ENCODE results near the gene FAM20A. TPM values are rescaled to one million over a fixed set of nuclear protein-coding genes. Genes with fewer than 3 reads are reported as not detected.
A peak's percentile ranks its signal among the peaks of the same experiment; 100 is the strongest.

The FAM20A gene
- polyA plus RNA-seq, 1 donor, result 10.2 TPM

- no CpG with 5 or more reads among the region's 81 CpGs for WGBS (ENCODE audit: insufficient coverage, low lambda C conversion rate)
Measured at GRCh38 chr17:68512247-68512959, 88.8 kb downstream of the FAM20A start, which contains the start of gene PRKAR1A. PRKAR1A (plus strand) TSS chr17:68512430; CDS start chr17:68515400, 2,970 bp downstream.

GRCh38 chr17:68511671-68512246 lies 89.4 kb downstream of the FAM20A start:
- H3K9me3 ChIP-seq (ENCODE audit: control insufficient read depth, low read depth, low read length), result no peaks in the 10 kb centered on the region
- no peaks in the 10 kb centered on the region for H3K27me3 ChIP-seq (ENCODE audit: control insufficient read depth, insufficient read depth, low read length)
- no peaks in the 10 kb centered on the region for H3K4me1 ChIP-seq (ENCODE audit: control insufficient read depth, insufficient read depth, low read length)
- peak overlapping the region; percentile 89 for H3K4me3 ChIP-seq (ENCODE audit: low read length)
- peak; percentile 81 to 90 for DNase-seq
- peaks cover 10% of the 10 kb centered on the region for H3K36me3 ChIP-seq (ENCODE audit: control insufficient read depth, insufficient read depth, low read length)
- peak overlapping the region; percentile 91 for H3K27ac ChIP-seq (ENCODE audit: low read length)
- WGBS (ENCODE audit: insufficient coverage, low lambda C conversion rate), result 0% methylated on average over 10 of the region's 49 CpGs

More at GRCh38 chr17:68512247-68512959, 88.8 kb downstream of the FAM20A start, which contains the start of gene PRKAR1A:
- Histone ChIP-seq H3K36me3 (ENCODE audit: control insufficient read depth, insufficient read depth, low read length) (peaks cover 15% of the 10 kb centered on the region), H3K9me3 (ENCODE audit: control insufficient read depth, low read depth, low read length) (no peaks in the 10 kb centered on the region), H3K27me3 (ENCODE audit: control insufficient read depth, insufficient read depth, low read length) (no peaks in the 10 kb centered on the region), H3K27ac (ENCODE audit: low read length) (peak within 1 kb of the TSS; percentile 91), H3K4me3 (ENCODE audit: low read length) (peak within 1 kb of the TSS; percentile 89), H3K4me1 (ENCODE audit: control insufficient read depth, insufficient read depth, low read length) (no peaks in the 10 kb centered on the region)
- DNase-seq, result peak; percentile 95 to 98

GRCh38 chr17:68511254-68511670 lies 89.9 kb downstream of the FAM20A start:
- no peaks in the 10 kb centered on the region for H3K27me3 ChIP-seq (ENCODE audit: control insufficient read depth, insufficient read depth, low read length)
- no CpG with 5 or more reads among the region's 10 CpGs for WGBS (ENCODE audit: insufficient coverage, low lambda C conversion rate)
- peaks cover 8% of the 10 kb centered on the region for H3K36me3 ChIP-seq (ENCODE audit: control insufficient read depth, insufficient read depth, low read length)
- H3K4me3 ChIP-seq (ENCODE audit: low read length), result peak overlapping the region; percentile 89
- H3K4me1 ChIP-seq (ENCODE audit: control insufficient read depth, insufficient read depth, low read length), result no peaks in the 10 kb centered on the region
- peak overlapping the region; percentile 91 for H3K27ac ChIP-seq (ENCODE audit: low read length)
- DNase-seq, result no peak
- no peaks in the 10 kb centered on the region for H3K9me3 ChIP-seq (ENCODE audit: control insufficient read depth, low read depth, low read length)

DNA sequence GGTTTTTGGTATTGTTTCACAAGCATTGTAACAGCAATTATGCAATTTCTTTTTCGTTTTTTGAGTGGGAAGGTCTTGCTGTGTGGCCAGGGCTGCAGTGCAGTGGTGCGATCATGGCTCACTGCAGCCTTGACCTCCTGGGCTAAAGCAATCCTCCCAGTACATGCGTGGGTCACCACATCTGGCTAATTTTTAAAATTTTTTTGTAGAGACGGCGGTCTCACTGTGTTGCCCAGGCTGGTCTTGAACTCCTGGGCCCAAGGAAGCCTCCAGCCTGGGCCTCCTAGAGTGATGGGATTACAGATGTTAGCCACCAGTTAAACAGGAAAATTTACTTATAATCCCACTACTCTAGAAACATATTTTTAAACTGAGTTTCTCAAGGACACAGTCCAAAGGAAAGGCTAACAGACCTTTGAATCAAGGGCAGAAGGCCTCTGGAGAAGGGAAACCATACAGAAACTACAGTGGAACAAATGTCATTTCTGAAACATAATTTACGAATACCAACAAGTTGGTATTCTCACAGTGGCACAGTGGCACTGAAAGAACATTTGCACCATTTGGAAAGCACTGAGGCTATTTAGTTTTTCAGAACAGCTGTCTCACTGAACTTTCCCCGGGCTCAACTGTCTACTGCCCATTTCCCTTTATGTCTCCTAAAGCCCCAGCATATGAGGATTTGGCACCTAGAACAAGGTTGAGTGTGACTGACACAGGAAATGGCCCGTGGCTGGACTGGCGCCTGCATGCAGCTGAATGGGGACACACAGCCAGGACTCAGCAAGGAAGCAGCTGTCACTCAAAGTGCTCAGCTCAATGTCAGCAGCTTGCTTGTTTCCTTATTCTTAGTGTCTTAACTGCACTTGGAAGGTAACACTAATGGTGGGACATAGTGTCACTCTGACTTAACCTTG lies 91.8 kb downstream of the FAM20A start:
- DNase-seq, result no peak
- H3K9me3 ChIP-seq (ENCODE audit: control insufficient read depth, low read depth, low read length), result no peaks in the 10 kb centered on the region
- no peak overlapping the region for H3K4me3 ChIP-seq (ENCODE audit: low read length)
- no CpG with 5 or more reads among the region's 9 CpGs for WGBS (ENCODE audit: insufficient coverage, low lambda C conversion rate)
- H3K27me3 ChIP-seq (ENCODE audit: control insufficient read depth, insufficient read depth, low read length), result no peaks in the 10 kb centered on the region
- H3K36me3 ChIP-seq (ENCODE audit: control insufficient read depth, insufficient read depth, low read length), result no peaks in the 10 kb centered on the region
- H3K4me1 ChIP-seq (ENCODE audit: control insufficient read depth, insufficient read depth, low read length), result no peaks in the 10 kb centered on the region
- H3K27ac ChIP-seq (ENCODE audit: low read length), result no peak overlapping the region

DNA sequence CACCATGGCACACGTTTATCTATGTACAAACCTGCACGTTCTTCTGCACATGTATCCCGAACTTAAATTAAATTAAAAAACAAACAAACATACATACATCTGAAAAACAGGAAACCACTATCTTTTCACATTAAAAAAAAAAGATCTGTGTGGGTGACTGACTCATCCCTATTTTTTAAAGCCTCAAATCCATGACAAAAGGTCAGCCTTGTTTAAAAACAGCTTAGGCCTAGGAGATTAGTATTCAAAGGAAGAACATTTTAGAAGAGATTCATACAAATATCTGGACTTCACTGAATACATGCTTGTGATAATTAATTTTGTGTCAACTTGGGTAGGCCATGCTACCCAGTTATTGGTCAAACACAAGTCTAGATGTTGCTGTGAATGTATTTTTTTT lies 93.6 kb downstream of the FAM20A start:
- no peaks in the 10 kb centered on the region for H3K9me3 ChIP-seq (ENCODE audit: control insufficient read depth, low read depth, low read length)
- DNase-seq, result no peak
- no peaks in the 10 kb centered on the region for H3K36me3 ChIP-seq (ENCODE audit: control insufficient read depth, insufficient read depth, low read length)
- H3K4me3 ChIP-seq (ENCODE audit: low read length), result no peak overlapping the region
- H3K27ac ChIP-seq (ENCODE audit: low read length), result no peak overlapping the region
- 100% methylated on average over 2 of the region's 3 CpGs for WGBS (ENCODE audit: insufficient coverage, low lambda C conversion rate)
- no peaks in the 10 kb centered on the region for H3K27me3 ChIP-seq (ENCODE audit: control insufficient read depth, insufficient read depth, low read length)
- no peaks in the 10 kb centered on the region for H3K4me1 ChIP-seq (ENCODE audit: control insufficient read depth, insufficient read depth, low read length)

GRCh38 chr17:68505951-68506350 lies 95.2 kb downstream of the FAM20A start:
- no peak overlapping the region for H3K4me3 ChIP-seq (ENCODE audit: low read length)
- no peak for DNase-seq
- no peak overlapping the region for H3K27ac ChIP-seq (ENCODE audit: low read length)
- no peaks in the 10 kb centered on the region for H3K4me1 ChIP-seq (ENCODE audit: control insufficient read depth, insufficient read depth, low read length)
- H3K36me3 ChIP-seq (ENCODE audit: control insufficient read depth, insufficient read depth, low read length), result no peaks in the 10 kb centered on the region
- H3K9me3 ChIP-seq (ENCODE audit: control insufficient read depth, low read depth, low read length), result no peaks in the 10 kb centered on the region
- WGBS (ENCODE audit: insufficient coverage, low lambda C conversion rate), result no CpG with 5 or more reads among the region's 1 CpG
- H3K27me3 ChIP-seq (ENCODE audit: control insufficient read depth, insufficient read depth, low read length), result peaks cover 3% of the 10 kb centered on the region

GRCh38 chr17:68501074-68501473 lies 100.1 kb downstream of the FAM20A start:
- Histone ChIP-seq H3K27me3 (ENCODE audit: control insufficient read depth, insufficient read depth, low read length) (peaks cover 3% of the 10 kb centered on the region), H3K36me3 (ENCODE audit: control insufficient read depth, insufficient read depth, low read length) (no peaks in the 10 kb centered on the region), H3K9me3 (ENCODE audit: control insufficient read depth, low read depth, low read length) (no peaks in the 10 kb centered on the region), H3K27ac (ENCODE audit: low read length) (no peak overlapping the region), H3K4me1 (ENCODE audit: control insufficient read depth, insufficient read depth, low read length) (no peaks in the 10 kb centered on the region), H3K4me3 (ENCODE audit: low read length) (no peak overlapping the region)
- no peak for DNase-seq
- WGBS (ENCODE audit: insufficient coverage, low lambda C conversion rate), result no CpG with 5 or more reads among the region's 3 CpGs

- peaks cover 3% of the 10 kb centered on the region for H3K27me3 ChIP-seq (ENCODE audit: control insufficient read depth, insufficient read depth, low read length)
- H3K9me3 ChIP-seq (ENCODE audit: control insufficient read depth, low read depth, low read length), result no peaks in the 10 kb centered on the region
- no peak for DNase-seq
- no peaks in the 10 kb centered on the region for H3K36me3 ChIP-seq (ENCODE audit: control insufficient read depth, insufficient read depth, low read length)
- WGBS (ENCODE audit: insufficient coverage, low lambda C conversion rate), result no CpG with 5 or more reads among the region's 5 CpGs
- H3K4me3 ChIP-seq (ENCODE audit: low read length), result no peak overlapping the region
- H3K4me1 ChIP-seq (ENCODE audit: control insufficient read depth, insufficient read depth, low read length), result no peaks in the 10 kb centered on the region
- H3K27ac ChIP-seq (ENCODE audit: low read length), result no peak overlapping the region
Measured at GRCh38 chr17:68499587-68499986, 101.6 kb downstream of the FAM20A start.

GRCh38 chr17:68498479-68499326 lies 102.5 kb downstream of the FAM20A start:
- Histone ChIP-seq H3K27ac (ENCODE audit: low read length) (no peak overlapping the region), H3K4me3 (ENCODE audit: low read length) (no peak overlapping the region), H3K9me3 (ENCODE audit: control insufficient read depth, low read depth, low read length) (no peaks in the 10 kb centered on the region), H3K27me3 (ENCODE audit: control insufficient read depth, insufficient read depth, low read length) (peaks cover 3% of the 10 kb centered on the region), H3K4me1 (ENCODE audit: control insufficient read depth, insufficient read depth, low read length) (no peaks in the 10 kb centered on the region), H3K36me3 (ENCODE audit: control insufficient read depth, insufficient read depth, low read length) (no peaks in the 10 kb centered on the region)
- no CpG with 5 or more reads among the region's 7 CpGs for WGBS (ENCODE audit: insufficient coverage, low lambda C conversion rate)
- DNase-seq, result no peak

Measured in large intestine (tissue), 3 donors.